Testis (tissue), 2 donors: Measurements from ENCODE around the gene LRRC74A.

Experiments
- POLR2A ChIP-seq: fragments of 450-650 bp; IDR thresholded peaks from one replicate; pipeline ENCODE4 v1.6.1; 2017; ENCODE audit warnings: antibody characterized with exemption, mild to moderate bottlenecking, moderate library complexity
- TF ChIP-seq, protein P1 (sequence below), 3 experiments: fragments of 450-650 bp in 2 of 3; fragments of 200-600 bp in 1 of 3; sonication (generic) in 1 of 3; IDR thresholded peaks; one replicate each; pipeline ENCODE4 v1.5.1; 2016 to 2019; ENCODE audit warnings: antibody characterized with exemption in 3 of 3, mild to moderate bottlenecking in 2 of 3, moderate library complexity in 1 of 3

- TF ChIP-seq, protein P1, sequence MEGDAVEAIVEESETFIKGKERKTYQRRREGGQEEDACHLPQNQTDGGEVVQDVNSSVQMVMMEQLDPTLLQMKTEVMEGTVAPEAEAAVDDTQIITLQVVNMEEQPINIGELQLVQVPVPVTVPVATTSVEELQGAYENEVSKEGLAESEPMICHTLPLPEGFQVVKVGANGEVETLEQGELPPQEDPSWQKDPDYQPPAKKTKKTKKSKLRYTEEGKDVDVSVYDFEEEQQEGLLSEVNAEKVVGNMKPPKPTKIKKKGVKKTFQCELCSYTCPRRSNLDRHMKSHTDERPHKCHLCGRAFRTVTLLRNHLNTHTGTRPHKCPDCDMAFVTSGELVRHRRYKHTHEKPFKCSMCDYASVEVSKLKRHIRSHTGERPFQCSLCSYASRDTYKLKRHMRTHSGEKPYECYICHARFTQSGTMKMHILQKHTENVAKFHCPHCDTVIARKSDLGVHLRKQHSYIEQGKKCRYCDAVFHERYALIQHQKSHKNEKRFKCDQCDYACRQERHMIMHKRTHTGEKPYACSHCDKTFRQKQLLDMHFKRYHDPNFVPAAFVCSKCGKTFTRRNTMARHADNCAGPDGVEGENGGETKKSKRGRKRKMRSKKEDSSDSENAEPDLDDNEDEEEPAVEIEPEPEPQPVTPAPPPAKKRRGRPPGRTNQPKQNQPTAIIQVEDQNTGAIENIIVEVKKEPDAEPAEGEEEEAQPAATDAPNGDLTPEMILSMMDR (IDR thresholded peaks at IDR 0.05): no peak
- no peak for TF ChIP-seq POLR2A
Observed at GRCh38 chr14:76780360-76780759, 45.8 kb upstream of the LRRC74A start.
